Measurements from ENCODE around the gene RCAN3. TPM values are rescaled to one million over a fixed set of nuclear protein-coding genes. Genes with fewer than 3 reads are reported as not detected.
"Not testable (repeated sequence)": the region's sequence is repeated elsewhere in the genome, so short reads cannot be mapped to it uniquely, and the experiment has no call there.

RCAN3 gene
- 10 to 100 TPM in 1 of 4 donors, 1 to 10 TPM in 3; 2.9 to 10.1 (median 4.1) TPM for total RNA-seq

GRCh38 chr1:24502709-24503058 lies at the start of gene RCAN3:
TSS of gene RCAN3 (plus strand) at chr1:24502836. CDS start at chr1:24514373, 11,537 bp downstream.
- peak; percentile 86 for ATAC-seq (ENCODE audit: low FRiP score)
- no peak for DNase-seq (ENCODE audit: low spot score)
- TF ChIP-seq, protein P1, sequence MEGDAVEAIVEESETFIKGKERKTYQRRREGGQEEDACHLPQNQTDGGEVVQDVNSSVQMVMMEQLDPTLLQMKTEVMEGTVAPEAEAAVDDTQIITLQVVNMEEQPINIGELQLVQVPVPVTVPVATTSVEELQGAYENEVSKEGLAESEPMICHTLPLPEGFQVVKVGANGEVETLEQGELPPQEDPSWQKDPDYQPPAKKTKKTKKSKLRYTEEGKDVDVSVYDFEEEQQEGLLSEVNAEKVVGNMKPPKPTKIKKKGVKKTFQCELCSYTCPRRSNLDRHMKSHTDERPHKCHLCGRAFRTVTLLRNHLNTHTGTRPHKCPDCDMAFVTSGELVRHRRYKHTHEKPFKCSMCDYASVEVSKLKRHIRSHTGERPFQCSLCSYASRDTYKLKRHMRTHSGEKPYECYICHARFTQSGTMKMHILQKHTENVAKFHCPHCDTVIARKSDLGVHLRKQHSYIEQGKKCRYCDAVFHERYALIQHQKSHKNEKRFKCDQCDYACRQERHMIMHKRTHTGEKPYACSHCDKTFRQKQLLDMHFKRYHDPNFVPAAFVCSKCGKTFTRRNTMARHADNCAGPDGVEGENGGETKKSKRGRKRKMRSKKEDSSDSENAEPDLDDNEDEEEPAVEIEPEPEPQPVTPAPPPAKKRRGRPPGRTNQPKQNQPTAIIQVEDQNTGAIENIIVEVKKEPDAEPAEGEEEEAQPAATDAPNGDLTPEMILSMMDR (IDR thresholded peaks at IDR 0.05), result no peak

DNA sequence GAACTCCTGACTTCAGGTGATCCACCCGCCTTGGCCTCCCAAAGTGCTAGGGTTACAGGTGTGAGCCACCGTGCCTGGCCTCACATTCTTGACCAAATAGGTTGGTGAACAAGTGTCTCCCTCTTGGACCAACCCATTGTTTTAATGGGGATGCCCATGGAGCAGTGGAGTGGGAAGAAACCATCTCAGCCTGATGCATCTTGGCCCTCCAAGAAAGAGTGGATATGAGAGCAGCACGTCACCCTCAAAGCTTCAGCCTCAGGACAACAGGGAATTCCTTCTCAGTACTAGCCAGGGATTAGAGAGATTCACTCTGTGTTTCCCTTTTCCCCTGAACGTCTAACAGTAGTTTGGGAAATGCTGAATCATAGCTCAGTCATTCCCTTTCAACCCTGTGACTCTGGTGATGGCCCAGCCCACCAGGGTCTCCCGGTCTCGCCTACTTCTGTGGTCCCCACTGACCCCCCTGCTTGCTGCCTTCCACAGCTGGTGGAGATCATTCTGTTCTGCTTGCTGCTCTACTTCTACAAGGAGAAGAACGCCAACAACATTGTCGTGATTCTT lies 49.6 kb upstream of the RCAN3 start:
- no peak for DNase-seq (ENCODE audit: low spot score)
- ATAC-seq (ENCODE audit: low FRiP score), result no peak
- TF ChIP-seq, protein P1 (IDR thresholded peaks at IDR 0.05), result no peak

- TF ChIP-seq, protein P1 (IDR thresholded peaks at IDR 0.05), result no peak
- no peak for ATAC-seq (ENCODE audit: low FRiP score)
- no peak for DNase-seq (ENCODE audit: low spot score)
Measured at GRCh38 chr1:24454673-24455072, 48.0 kb upstream of the RCAN3 start.

GRCh38 chr1:24455272-24455671 lies 47.4 kb upstream of the RCAN3 start:
- TF ChIP-seq, protein P1 (IDR thresholded peaks at IDR 0.05), result no peak
- no peak for DNase-seq (ENCODE audit: low spot score)
- ATAC-seq (ENCODE audit: low FRiP score), result no peak

GRCh38 chr1:24457866-24458265 lies 44.8 kb upstream of the RCAN3 start:
- DNase-seq (ENCODE audit: low spot score) (no peak), ATAC-seq (ENCODE audit: low FRiP score) (no peak)
- TF ChIP-seq, protein P1 (IDR thresholded peaks at IDR 0.05), result no peak

GRCh38 chr1:24459551-24460266 lies 42.9 kb upstream of the RCAN3 start:
- ATAC-seq (ENCODE audit: low FRiP score) (no peak), DNase-seq (ENCODE audit: low spot score) (no peak)
- TF ChIP-seq, protein P1 (IDR thresholded peaks at IDR 0.05), result no peak

DNA sequence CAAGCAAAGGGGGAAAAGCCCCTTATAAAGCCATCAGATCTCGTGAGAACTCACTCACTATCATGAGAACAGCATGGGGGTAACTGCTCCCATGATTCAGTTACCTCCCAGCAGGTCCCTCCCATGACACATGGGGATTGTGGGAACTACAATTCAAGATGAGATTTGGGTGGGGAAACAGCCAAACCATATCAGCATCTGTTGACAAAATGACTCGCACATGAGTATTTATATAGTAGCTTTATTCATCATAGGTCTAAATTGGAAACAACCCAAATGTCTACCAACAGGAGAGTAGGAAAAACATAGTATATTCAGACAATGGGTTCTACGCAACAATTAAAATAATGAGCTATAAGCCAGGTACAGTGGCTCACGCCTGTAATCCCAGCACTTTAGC lies 40.5 kb upstream of the RCAN3 start:
- DNase-seq (ENCODE audit: low spot score); ATAC-seq (ENCODE audit: low FRiP score): not testable (repeated sequence)
